Measurements from ENCODE around the gene CHD1.

Gene CHD1

GRCh38 chr5:98898743-98899142 lies 30.1 kb downstream of the CHD1 start:
- no peak for DNase-seq

DNA sequence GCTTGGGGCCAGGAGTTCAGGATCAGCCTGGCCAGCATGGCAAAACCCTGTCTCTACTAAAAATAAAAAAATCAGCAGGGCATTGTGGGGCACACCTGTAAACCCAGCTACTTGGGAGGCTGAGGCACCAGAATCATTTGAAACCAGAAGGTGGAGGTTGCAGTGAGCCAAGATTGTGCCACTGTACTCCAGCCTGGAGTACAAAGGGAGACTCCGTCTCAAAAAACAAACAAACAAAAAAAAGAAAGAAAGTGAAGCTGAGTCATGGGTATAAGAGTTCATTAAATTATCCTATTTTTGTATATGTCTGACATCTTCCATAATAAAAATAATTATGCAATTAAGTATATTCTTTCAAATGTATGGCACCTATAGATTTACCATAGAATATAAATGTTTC lies 37.2 kb downstream of the CHD1 start:
- no peak for DNase-seq

- DNase-seq: no peak
These were observed 48.2 kb downstream of the CHD1 start for GRCh38 chr5:98880598-98880997.

- DNase-seq: no peak
These were observed 48.7 kb downstream of the CHD1 start for GRCh38 chr5:98880151-98880550.

DNA sequence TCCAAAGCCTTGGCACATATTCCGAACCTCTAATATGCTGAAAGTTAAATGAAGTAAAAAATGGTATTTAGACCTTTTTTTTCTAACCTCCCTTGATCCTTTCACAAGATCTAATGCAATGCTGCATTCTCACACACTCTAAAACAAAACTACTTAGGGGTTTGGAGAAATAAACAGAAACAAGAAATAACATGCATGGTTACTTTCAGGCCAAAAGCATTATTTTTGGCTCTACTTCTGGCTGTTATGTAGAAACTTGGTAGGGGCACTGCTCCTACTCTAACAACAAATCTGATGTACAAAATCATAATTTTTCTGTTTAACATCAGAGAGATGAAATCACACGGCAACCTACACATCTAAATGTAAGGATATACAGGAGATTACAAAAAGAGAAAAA lies 51.2 kb downstream of the CHD1 start:
- DNase-seq: no peak

GRCh38 chr5:98872674-98873073 lies 56.1 kb downstream of the CHD1 start:
- DNase-seq: no peak

- DNase-seq: no peak
These were observed 63.1 kb downstream of the CHD1 start for GRCh38 chr5:98865690-98866089.

- DNase-seq: no peak
These were observed 81.8 kb downstream of the CHD1 start for GRCh38 chr5:98847054-98847453.

DNA sequence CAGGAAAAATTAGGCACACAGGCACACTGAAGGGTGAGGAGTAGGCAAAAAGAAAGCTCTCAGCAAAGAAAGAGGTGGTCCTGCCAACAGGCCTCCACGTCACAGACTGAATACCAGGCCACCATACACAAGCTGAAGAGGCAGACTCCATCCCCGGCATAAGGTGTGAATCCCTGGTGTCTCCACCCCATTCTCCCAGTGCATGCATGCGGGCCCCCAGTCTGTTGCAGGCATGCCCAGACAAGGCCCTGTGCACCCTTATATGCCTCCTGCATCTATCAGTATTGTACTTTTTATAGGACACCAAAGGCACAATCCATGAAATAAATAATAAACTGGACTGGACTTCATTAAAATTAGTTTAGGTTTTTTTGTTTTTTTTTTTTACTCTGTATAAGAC lies 82.3 kb downstream of the CHD1 start:
- DNase-seq: no peak

GRCh38 chr5:98845878-98846277 lies 82.9 kb downstream of the CHD1 start:
- DNase-seq: no peak

DNA sequence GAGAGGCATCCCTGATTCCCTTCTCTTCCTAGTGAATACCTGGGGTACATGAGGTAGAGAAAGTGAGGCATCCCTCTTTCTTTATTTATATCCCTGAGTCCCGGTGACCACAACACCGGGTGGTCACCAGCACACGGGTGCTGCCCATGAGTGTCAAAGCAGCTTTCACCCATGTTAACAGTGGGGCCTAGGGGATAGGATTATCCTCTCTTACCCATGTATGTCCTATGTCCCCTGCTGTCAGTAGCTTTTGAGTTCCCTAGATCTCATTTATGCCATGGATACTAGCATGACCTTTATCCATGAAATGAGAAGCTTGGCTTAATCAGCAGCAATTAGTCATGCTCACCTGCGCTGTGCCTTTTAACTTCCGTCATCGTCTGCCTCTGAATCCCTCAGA lies 83.9 kb downstream of the CHD1 start:
- DNase-seq: no peak

GRCh38 chr5:98843481-98843880 lies 85.3 kb downstream of the CHD1 start:
- no peak for DNase-seq

DNA sequence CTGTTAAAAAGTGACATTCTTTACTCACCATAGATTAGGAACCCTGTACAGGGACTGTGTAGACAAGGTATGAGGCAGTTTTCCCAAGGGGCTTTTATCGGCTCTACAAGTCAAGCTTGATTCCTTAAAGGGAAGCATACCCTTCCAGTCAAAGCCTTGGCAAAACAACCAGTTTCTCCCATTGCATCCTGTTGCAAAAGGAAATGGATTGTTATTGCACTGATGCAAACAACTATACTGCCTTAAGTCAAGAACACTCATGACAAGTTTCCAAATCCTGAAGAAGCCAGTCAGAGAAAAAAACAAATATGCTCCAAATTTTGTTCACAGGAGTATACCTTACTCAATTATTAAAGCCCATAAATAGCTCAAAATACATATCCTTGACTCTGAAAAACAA lies 87.9 kb downstream of the CHD1 start:
- DNase-seq: no peak

- DNase-seq: peak; percentile 3
These were observed 89.1 kb downstream of the CHD1 start for GRCh38 chr5:98839469-98840383.

GRCh38 chr5:98836175-98836574 lies 92.6 kb downstream of the CHD1 start:
- DNase-seq: no peak

DNA sequence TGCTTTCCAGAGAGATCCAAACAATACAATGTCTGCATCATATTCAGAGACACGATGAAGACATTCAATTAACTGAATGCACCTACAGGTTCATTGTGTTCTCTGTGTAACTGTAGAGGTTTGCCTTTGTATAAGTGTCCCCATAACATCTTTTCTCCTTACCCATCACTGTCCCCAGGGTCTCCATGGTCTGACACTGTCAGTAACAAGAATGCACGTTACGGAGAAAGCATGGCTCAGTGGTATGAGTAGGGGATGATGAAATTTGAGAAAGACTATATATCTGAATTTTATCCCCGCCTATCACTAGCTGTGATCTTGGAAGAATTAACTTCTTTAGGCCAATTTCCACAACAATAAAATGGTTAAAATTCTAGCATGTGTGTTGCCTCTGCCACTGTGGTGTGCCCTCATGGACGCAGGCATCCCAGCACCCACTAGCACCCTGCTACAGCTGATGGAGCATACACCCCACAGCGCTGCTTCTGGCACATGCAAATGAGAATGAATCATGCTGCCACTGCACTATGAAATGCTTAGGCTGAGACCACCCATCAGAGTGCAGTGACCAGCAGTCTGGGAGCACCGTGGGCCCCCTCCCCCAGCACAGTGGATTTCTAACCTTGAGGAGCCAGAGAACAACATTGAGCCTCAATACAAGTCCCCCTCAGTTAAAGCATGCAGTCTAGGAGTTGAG lies 101.1 kb downstream of the CHD1 start:
- DNase-seq: no peak

DNA sequence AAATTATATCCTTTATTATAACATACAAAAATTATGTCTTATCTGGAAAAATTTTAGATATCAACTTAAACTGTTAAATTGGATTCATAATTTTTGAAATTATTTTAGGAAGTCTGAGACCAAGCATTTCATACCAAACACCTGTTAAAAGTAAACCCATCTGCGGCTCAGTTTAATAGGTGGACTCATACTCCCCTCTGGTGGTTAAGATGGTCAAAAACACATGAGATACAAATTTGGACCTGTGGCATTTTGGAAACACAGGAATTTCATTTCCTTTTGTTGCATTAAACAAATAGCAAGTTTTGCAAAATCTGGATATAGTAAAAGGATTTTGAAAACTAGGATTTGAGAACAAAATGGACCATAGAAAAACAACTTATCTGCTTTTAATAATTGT lies 101.6 kb downstream of the CHD1 start:
- DNase-seq: peak; percentile 44

DNA sequence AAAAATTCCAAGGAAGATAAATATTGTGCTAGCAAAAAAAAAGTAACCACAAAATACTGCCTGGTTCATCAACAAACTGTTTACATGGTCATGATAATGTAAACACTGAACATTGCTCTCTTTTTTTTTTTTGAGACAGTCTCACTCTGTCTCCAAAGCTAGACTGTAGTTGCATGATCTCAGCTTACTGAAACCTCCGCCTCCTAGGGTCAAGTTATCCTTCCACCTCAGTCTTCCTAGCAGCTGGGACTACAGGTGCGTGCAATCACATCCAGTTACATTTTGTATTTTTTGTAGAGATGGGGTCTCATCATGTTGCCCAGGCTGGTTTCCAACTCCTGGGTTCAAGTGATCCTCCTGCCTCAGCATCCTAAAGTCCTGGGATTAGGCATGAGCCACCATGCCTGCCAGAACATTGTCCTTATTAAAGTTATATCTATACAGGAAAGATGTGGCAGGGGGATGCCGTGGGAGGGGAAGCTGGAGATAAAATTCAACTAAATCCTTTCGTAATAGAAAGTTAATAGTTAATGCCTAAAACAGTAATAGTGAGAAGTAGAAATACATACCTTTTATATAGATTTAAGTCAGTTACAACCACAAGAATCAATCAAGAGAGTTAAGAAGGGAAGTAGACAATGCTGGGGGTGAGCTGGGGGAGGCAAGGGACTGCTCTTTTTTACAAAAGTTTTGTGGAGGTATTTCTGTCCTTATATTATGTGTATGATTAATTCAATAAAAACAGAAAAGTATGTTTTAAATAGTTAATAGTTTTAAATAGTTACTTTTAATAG lies 103.0 kb downstream of the CHD1 start:
- no peak for DNase-seq

- no peak for DNase-seq
These were observed 112.1 kb downstream of the CHD1 start for GRCh38 chr5:98816582-98817222.

- DNase-seq: no peak
These were observed 115.1 kb downstream of the CHD1 start for GRCh38 chr5:98813755-98814154.

DNA sequence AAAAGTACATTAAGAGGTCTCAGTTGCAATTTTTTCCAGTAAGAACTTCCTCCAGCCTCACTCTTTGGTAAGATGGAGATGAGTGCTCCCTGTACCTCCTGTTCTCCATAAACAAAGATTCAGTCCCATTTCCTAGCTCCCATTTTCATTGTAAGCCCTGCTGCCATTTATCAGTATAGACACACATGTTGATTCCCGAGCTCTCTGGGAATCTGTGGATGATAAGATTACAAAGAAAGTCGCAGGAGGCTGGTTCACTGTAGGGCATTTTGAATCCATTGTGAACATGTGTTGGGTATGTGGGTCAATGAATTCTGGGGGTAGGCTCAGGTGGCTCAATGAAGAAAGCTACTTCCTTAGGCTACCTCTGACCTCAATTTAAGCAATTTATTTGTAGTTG lies 118.6 kb downstream of the CHD1 start:
- DNase-seq: no peak

DNA sequence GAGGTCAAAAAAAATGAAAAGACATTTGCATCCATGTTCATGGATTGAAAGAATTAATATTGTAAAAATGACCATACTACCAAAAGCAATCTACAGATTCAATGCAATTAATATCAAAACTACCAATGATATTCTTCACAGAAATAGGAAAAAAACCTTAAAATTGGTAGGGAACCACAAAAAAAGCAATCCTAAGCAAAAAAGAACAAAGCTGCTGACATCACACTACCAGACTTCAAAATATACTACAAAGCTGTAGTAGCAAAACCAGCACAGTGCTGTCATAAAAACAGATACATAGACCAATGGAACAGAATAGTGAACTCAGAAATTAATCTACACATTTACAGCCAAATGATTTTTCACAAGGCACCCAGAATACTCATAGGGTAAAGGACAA lies 121.0 kb downstream of the CHD1 start:
- no peak for DNase-seq

DNA sequence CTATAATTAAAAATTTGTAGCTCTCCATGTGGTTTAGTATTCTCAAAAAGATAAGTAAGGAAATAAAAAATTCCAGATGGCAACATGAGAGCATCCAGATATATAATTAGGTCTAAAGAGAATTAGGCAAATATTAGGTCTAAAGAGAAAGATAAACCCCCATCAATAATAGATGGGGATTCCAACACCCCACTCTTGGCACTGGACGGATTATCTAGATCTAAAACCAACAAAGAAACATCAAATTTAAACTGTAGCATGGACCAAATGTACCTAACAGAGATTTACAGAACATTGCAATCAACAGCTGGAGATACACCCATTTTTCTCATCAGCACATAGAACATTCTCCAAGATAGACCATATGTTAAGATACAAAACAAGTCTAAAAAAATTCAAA lies 123.7 kb downstream of the CHD1 start:
- no peak for DNase-seq

Measured in fibroblast of skin of abdomen (primary cell).